ENCODE data around the gene OSBPL6.

DNA sequence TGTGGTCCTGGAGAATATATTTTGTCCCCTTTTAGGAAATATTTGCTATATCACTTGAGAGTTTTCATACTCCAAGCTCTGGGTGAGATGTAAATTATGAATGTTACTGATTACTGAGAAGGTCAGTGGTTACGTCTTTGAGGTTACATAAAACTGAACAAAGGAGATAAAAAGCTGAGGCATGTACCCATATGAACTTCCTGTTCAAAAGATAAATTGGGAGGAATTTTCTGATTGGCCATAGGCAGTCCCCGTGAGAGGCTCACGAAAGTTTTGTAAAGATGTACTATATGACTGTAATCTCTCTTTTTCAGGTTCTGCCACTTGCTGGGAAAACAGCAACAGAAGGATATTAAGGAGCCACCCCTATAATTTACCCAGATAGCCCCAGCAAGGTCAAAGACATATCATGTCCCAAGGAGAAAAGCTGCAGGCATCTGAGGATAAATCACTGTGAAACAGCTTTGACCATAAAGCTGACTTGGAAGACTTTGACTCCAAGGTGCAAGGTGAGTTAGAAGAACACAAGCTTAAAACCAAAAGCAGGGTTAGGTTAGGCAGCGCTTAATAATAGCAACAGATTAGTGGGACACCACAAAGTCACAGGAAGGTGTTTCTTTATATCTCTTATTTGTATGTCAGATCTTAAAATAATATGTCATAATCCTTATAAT, 90.4 kb downstream of the OSBPL6 start:
- TF ChIP-seq, protein P1, sequence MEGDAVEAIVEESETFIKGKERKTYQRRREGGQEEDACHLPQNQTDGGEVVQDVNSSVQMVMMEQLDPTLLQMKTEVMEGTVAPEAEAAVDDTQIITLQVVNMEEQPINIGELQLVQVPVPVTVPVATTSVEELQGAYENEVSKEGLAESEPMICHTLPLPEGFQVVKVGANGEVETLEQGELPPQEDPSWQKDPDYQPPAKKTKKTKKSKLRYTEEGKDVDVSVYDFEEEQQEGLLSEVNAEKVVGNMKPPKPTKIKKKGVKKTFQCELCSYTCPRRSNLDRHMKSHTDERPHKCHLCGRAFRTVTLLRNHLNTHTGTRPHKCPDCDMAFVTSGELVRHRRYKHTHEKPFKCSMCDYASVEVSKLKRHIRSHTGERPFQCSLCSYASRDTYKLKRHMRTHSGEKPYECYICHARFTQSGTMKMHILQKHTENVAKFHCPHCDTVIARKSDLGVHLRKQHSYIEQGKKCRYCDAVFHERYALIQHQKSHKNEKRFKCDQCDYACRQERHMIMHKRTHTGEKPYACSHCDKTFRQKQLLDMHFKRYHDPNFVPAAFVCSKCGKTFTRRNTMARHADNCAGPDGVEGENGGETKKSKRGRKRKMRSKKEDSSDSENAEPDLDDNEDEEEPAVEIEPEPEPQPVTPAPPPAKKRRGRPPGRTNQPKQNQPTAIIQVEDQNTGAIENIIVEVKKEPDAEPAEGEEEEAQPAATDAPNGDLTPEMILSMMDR (IDR thresholded peaks at IDR 0.05; ENCODE audit: low read depth, low read length, poor library complexity, severe bottlenecking): no peak
- TF ChIP-seq EZH2phosphoT487 (IDR thresholded peaks at IDR 0.05; ENCODE audit: borderline replicate concordance, low read length): no peak
